Ishikawa (cell line): ENCODE results near the gene SLC24A4.

ENCODE experiments used
- CEBPB ChIP-seq: IDR thresholded peaks from 2 replicates; pipeline ENCODE4 v1.6.1; 2012
- CREB1 ChIP-seq: IDR thresholded peaks from 2 replicates; pipeline ENCODE4 v1.6.1; 2012; ENCODE audit warnings: low read depth
- EGR1 ChIP-seq: IDR thresholded peaks from 2 replicates; pipeline ENCODE4 v1.6.1; 2012
- EP300 ChIP-seq: IDR thresholded peaks from 2 replicates; pipeline ENCODE4 v1.6.1; 2012; ENCODE audit warnings: borderline replicate concordance
- FOXM1 ChIP-seq: IDR thresholded peaks from 2 replicates; pipeline ENCODE4 v1.6.1; 2012; ENCODE audit warnings: low read depth, borderline replicate concordance
- NFIC ChIP-seq: IDR thresholded peaks from 2 replicates; pipeline ENCODE4 v1.6.1; 2012
- RAD21 ChIP-seq: IDR thresholded peaks from 2 replicates; pipeline ENCODE4 v1.6.1; 2012; ENCODE audit warnings: low read depth
- TAF1 ChIP-seq: IDR thresholded peaks from 2 replicates; pipeline ENCODE4 v1.6.1; 2012; ENCODE audit warnings: low read depth, mild to moderate bottlenecking
- TCF12 ChIP-seq: IDR thresholded peaks from 2 replicates; pipeline ENCODE4 v1.6.1; 2012; ENCODE audit warnings: low read depth
- TEAD4 ChIP-seq: IDR thresholded peaks from 2 replicates; pipeline ENCODE4 v1.6.1; 2012
- YY1 ChIP-seq: IDR thresholded peaks from 2 replicates; pipeline ENCODE4 v1.6.1; 2012; ENCODE audit warnings: low read depth
- ZBTB7A ChIP-seq: IDR thresholded peaks from 2 replicates; pipeline ENCODE4 v1.6.1; 2012; ENCODE audit warnings: low read depth
- TF ChIP-seq, protein P1 (sequence below): IDR thresholded peaks from 2 replicates; pipeline ENCODE4 v1.6.1; 2012; ENCODE audit warnings: low read depth, mild to moderate bottlenecking
- TF ChIP-seq, protein P2 (sequence below): IDR thresholded peaks from 2 replicates; pipeline ENCODE4 v1.6.1; 2012
- TF ChIP-seq, protein P3 (sequence below): IDR thresholded peaks from 2 replicates; pipeline ENCODE4 v1.6.1; 2012

The SLC24A4 gene

DNA sequence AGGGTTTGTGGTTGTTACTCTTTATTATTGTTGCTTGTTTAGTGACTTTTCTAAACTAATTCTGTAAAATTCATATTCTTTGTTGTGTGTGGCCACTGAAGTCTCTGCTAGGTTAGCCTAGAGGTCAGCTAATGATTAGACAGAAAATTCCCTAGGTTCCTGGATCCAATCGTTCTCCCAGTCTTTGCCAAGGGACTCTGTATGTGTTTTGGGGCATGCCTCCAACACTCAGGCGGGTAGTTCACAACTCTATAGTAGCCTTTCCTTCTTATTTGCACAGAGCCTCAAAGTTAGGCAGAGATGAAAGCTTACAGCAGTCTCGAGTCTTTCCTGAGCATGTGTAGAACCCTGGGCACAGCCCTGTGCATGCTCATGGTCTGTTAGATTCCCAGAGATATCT, 157.9 kb downstream of the SLC24A4 start:
- TF ChIP-seq, protein P1, sequence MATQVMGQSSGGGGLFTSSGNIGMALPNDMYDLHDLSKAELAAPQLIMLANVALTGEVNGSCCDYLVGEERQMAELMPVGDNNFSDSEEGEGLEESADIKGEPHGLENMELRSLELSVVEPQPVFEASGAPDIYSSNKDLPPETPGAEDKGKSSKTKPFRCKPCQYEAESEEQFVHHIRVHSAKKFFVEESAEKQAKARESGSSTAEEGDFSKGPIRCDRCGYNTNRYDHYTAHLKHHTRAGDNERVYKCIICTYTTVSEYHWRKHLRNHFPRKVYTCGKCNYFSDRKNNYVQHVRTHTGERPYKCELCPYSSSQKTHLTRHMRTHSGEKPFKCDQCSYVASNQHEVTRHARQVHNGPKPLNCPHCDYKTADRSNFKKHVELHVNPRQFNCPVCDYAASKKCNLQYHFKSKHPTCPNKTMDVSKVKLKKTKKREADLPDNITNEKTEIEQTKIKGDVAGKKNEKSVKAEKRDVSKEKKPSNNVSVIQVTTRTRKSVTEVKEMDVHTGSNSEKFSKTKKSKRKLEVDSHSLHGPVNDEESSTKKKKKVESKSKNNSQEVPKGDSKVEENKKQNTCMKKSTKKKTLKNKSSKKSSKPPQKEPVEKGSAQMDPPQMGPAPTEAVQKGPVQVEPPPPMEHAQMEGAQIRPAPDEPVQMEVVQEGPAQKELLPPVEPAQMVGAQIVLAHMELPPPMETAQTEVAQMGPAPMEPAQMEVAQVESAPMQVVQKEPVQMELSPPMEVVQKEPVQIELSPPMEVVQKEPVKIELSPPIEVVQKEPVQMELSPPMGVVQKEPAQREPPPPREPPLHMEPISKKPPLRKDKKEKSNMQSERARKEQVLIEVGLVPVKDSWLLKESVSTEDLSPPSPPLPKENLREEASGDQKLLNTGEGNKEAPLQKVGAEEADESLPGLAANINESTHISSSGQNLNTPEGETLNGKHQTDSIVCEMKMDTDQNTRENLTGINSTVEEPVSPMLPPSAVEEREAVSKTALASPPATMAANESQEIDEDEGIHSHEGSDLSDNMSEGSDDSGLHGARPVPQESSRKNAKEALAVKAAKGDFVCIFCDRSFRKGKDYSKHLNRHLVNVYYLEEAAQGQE: no peak
- no peak for TF ChIP-seq TAF1
- no peak for TF ChIP-seq NFIC
- TF ChIP-seq EP300: no peak
- no peak for TF ChIP-seq RAD21
- TF ChIP-seq, protein P2, sequence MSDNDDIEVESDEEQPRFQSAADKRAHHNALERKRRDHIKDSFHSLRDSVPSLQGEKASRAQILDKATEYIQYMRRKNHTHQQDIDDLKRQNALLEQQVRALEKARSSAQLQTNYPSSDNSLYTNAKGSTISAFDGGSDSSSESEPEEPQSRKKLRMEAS: no peak
- no peak for TF ChIP-seq CREB1
- no peak for TF ChIP-seq YY1
- no peak for TF ChIP-seq TCF12
- TF ChIP-seq, protein P3, sequence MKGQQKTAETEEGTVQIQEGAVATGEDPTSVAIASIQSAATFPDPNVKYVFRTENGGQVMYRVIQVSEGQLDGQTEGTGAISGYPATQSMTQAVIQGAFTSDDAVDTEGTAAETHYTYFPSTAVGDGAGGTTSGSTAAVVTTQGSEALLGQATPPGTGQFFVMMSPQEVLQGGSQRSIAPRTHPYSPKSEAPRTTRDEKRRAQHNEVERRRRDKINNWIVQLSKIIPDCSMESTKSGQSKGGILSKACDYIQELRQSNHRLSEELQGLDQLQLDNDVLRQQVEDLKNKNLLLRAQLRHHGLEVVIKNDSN: no peak
- TF ChIP-seq TEAD4: no peak

DNA sequence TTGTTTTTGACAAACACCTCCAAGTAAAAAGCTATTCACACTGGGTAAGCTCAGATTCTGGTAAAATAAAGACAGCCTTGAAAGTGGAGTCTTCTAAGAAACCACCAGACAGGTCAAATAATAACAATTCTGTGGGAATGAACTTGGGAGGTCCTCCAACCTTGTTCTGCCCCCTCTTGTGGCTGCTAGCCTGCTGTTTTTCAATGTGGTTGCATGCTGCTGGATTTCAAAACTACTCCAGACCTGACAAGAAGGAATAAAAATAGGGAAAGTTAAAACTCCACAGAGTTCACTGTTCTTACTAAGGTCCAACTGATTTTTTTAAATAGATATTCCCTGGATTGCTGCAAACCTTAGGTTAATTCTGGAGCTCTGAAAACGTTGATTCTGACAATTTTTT, 158.4 kb downstream of the SLC24A4 start:
- TF ChIP-seq, protein P2: no peak
- TF ChIP-seq CEBPB: no peak
- no peak for TF ChIP-seq EP300
- no peak for TF ChIP-seq FOXM1
- no peak for TF ChIP-seq TEAD4
- no peak for TF ChIP-seq RAD21
- TF ChIP-seq, protein P1: no peak
- TF ChIP-seq NFIC: no peak
- no peak for TF ChIP-seq EGR1
- TF ChIP-seq ZBTB7A: no peak
- no peak for TF ChIP-seq CREB1
- TF ChIP-seq, protein P3: no peak

DNA sequence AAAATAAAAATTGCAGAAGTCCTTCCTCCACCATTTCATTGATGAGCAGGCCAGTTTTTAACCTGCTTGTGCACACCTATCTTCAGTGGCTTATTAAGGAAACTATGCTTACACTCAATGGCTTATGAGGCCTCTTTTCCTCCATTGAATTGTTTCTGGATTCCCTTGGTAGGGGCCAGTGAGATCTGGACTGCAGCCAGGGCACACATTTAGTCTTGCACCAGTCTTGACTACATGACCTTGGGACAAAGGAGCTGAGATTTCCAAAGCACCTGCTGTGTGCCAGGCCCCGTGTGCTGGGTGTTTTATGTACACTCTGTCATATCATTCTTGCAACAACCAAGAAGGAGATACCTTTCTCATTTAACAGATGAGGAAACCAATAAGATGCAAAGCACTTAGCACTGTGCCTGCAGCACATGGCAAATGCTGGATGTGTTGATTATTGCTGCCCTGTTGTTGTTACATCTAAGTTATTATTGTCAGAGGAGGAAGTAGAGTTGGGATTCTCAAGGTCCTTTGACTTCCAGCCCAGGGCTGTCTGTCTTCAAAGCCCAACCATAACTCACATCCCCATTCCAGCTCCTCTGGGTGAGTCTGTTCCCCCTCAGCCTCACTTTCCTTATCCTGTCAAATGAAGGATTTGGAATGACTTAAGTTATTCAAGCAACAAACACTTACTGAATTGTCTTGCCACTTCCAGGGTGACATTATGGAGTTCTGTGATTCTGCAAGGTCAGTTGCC, 159.0 kb downstream of the SLC24A4 start:
- TF ChIP-seq NFIC (no peak), YY1 (no peak), TEAD4 (no peak), CREB1 (no peak), TAF1 (no peak), CEBPB (no peak), FOXM1 (no peak), ZBTB7A (no peak), EP300 (no peak), TCF12 (no peak), EGR1 (no peak), RAD21 (no peak)
- TF ChIP-seq, protein P1: no peak
- TF ChIP-seq, protein P2: no peak
- TF ChIP-seq, protein P3: no peak
